HepG2 (cell line): ENCODE measurements around the gene C5.

Source experiments
- NR1H2 ChIP-seq: sonication (generic); formaldehyde crosslinking; IDR thresholded peaks from 2 replicates; pipeline ENCODE4 v1.8.1; 2022; ENCODE audit warnings: low read depth, missing genetic modification reagents, borderline replicate concordance
- TP53 ChIP-seq: sonication (generic); formaldehyde crosslinking; conservative IDR thresholded peaks from 2 replicates; pipeline ENCODE4 v1.4.0; 2020; ENCODE audit warnings: missing genetic modification reagents
- ZNF274 ChIP-seq: sonication (generic); formaldehyde crosslinking; IDR thresholded peaks from 2 replicates; pipeline ENCODE4 v1.5.1; 2020; ENCODE audit warnings: mild to moderate bottlenecking, missing genetic modification reagents
- TF ChIP-seq, protein P1 (sequence below): sonication (generic); formaldehyde crosslinking; IDR thresholded peaks from 2 replicates; pipeline ENCODE4 v1.4.0; 2020; ENCODE audit warnings: missing genetic modification reagents, mild to moderate bottlenecking, borderline replicate concordance
- TF ChIP-seq, protein P2 (sequence below): sonication (generic); formaldehyde crosslinking; IDR thresholded peaks from 2 replicates; pipeline ENCODE4 v1.5.0; 2020; ENCODE audit warnings: mild to moderate bottlenecking, missing genetic modification reagents, moderate library complexity

DNA sequence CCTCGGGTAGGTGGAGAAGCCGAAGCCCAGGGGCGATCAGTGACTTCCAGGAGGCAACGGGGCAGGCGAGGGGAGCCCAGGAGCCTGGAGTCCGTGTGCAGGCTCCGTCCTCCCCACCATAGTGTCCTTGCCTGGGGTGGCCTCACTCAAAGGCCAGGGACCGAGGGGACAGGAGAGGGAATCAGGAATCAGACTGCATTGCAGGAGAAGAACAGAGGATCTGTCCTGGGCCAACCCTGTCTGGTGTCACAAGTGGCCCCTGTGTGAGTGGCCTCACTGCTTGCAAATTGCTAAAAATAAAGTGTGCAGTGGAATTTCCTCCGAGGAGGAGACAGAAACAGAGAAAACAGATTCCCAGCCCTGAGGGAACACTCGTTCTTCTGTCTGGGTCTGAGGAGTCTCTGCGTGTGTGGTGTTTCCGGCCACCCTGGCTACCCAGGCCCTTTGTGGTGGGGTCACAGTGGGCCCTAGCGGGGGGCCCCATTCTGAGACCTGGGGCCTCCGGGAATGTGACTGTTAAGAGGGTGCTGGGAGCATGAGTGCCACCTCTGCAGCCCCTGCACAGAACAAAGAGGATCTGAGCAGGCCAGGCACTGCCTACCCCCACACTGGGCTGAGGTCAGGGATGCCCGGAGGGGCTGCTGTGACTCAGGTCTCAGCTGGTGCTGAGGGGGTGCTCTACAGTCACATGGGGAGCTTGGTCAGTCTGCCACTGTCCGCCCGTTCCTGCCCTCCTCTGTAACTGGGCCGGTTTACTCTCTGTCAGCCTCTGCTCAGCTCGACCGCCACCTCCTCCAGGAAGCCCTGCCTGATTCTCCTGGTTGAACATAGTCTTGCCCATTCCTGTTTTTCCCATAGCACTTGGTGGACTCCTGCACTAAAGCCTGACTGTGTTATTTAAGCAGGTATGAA is 130.9 kb downstream of the C5 start:
- TF ChIP-seq, protein P1, sequence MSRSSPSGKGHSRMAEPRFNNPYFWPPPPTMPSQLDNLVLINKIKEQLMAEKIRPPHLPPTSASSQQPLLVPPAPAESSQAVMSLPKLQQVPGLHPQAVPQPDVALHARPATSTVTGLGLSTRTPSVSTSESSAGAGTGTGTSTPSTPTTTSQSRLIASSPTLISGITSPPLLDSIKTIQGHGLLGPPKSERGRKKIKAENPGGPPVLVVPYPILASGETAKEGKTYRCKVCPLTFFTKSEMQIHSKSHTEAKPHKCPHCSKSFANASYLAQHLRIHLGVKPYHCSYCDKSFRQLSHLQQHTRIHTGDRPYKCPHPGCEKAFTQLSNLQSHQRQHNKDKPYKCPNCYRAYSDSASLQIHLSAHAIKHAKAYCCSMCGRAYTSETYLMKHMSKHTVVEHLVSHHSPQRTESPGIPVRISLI (CRISPR knock-in tag): no peak
- TF ChIP-seq NR1H2 (CRISPR knock-in tag) (no peak), TP53 (no peak), ZNF274 (no peak)
- TF ChIP-seq, protein P2, sequence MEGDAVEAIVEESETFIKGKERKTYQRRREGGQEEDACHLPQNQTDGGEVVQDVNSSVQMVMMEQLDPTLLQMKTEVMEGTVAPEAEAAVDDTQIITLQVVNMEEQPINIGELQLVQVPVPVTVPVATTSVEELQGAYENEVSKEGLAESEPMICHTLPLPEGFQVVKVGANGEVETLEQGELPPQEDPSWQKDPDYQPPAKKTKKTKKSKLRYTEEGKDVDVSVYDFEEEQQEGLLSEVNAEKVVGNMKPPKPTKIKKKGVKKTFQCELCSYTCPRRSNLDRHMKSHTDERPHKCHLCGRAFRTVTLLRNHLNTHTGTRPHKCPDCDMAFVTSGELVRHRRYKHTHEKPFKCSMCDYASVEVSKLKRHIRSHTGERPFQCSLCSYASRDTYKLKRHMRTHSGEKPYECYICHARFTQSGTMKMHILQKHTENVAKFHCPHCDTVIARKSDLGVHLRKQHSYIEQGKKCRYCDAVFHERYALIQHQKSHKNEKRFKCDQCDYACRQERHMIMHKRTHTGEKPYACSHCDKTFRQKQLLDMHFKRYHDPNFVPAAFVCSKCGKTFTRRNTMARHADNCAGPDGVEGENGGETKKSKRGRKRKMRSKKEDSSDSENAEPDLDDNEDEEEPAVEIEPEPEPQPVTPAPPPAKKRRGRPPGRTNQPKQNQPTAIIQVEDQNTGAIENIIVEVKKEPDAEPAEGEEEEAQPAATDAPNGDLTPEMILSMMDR (CRISPR knock-in tag): no peak
